Measurements from ENCODE around the gene RASSF4. TPM values are rescaled to one million over a fixed set of nuclear protein-coding genes. Genes with fewer than 3 reads are reported as not detected.

The RASSF4 gene
- total RNA-seq, 1 donor from 2014 or later, result 67.6 TPM

DNA sequence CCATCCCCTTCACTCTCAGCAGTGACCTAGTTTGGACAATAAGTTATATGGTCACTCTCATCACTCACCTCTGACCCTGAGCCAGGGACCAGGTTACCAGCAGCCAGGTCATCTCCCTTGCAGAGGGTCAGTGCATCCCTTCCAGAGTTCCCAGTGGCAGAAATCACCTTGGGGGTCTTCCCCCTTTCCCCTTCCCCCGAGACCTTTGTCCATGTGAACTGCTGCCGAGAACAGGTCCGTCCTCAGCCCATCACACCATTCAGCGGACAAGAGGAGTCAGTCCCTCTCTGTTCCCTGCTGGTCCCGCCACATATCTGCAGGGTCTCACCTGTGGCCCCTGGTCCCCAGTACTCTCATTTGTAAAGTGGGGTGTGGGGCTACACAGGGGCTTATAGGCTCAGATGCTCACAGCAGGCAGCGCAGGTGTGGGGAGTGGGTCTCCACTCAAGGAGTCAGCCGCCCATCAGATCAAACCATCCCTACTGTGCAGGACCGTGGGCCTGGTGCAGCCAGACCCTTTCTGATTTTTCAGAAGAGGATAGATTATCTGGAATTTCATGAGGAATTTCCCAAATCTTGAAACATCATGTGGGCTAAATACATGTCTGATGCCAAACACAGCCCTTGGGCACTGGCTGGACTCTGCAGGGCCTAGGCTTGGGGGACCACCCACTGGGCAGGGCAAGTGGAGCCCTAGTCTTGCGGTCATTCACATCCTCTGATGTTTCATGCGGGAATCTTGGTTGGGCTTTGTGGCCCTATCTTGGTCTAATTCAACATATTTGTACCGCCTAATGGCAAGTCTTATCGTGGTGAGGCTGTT lies 12.5 kb downstream of the RASSF4 start:
- TF ChIP-seq, protein P1, sequence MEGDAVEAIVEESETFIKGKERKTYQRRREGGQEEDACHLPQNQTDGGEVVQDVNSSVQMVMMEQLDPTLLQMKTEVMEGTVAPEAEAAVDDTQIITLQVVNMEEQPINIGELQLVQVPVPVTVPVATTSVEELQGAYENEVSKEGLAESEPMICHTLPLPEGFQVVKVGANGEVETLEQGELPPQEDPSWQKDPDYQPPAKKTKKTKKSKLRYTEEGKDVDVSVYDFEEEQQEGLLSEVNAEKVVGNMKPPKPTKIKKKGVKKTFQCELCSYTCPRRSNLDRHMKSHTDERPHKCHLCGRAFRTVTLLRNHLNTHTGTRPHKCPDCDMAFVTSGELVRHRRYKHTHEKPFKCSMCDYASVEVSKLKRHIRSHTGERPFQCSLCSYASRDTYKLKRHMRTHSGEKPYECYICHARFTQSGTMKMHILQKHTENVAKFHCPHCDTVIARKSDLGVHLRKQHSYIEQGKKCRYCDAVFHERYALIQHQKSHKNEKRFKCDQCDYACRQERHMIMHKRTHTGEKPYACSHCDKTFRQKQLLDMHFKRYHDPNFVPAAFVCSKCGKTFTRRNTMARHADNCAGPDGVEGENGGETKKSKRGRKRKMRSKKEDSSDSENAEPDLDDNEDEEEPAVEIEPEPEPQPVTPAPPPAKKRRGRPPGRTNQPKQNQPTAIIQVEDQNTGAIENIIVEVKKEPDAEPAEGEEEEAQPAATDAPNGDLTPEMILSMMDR (IDR thresholded peaks at IDR 0.05; ENCODE audit: insufficient read depth, low read length, poor library complexity, severe bottlenecking), result no peak
- no peak for DNase-seq (ENCODE audit: low read depth)
- Histone ChIP-seq H3K4me3 (ENCODE audit: low read depth, low read length) (no peak overlapping the region), H3K27me3 (ENCODE audit: control insufficient read depth, insufficient read depth, low read length) (no peaks in the 10 kb centered on the region), H3K36me3 (ENCODE audit: control insufficient read depth, insufficient read depth, low read length) (no peaks in the 10 kb centered on the region)

DNA sequence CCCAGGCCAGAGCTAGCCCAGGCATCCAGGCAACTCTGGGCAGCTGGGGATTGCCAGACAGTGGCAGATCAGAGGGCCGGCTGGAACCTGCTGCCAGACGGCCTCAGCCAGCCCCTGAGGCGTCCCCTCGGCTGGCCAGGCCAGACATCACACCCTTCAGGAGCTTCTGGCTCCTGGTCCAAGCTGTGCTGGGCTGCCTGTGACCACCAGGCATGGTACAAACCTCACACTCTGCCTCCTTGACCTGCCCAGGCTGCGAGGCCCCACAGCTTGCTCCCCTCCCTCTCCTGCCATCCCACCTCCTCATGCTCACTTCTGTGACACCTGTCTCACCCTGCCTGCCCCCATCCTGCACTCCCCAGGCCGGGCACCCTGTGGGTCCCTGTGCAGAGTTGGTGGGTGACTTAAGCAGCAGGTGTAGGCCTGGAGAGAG lies 13.3 kb downstream of the RASSF4 start:
- H3K36me3 ChIP-seq (ENCODE audit: control insufficient read depth, insufficient read depth, low read length), result no peaks in the 10 kb centered on the region
- H3K27me3 ChIP-seq (ENCODE audit: control insufficient read depth, insufficient read depth, low read length), result no peaks in the 10 kb centered on the region
- DNase-seq (ENCODE audit: low read depth), result no peak
- H3K4me3 ChIP-seq (ENCODE audit: low read depth, low read length), result no peak overlapping the region
- TF ChIP-seq, protein P1 (IDR thresholded peaks at IDR 0.05; ENCODE audit: insufficient read depth, low read length, poor library complexity, severe bottlenecking), result no peak

DNA sequence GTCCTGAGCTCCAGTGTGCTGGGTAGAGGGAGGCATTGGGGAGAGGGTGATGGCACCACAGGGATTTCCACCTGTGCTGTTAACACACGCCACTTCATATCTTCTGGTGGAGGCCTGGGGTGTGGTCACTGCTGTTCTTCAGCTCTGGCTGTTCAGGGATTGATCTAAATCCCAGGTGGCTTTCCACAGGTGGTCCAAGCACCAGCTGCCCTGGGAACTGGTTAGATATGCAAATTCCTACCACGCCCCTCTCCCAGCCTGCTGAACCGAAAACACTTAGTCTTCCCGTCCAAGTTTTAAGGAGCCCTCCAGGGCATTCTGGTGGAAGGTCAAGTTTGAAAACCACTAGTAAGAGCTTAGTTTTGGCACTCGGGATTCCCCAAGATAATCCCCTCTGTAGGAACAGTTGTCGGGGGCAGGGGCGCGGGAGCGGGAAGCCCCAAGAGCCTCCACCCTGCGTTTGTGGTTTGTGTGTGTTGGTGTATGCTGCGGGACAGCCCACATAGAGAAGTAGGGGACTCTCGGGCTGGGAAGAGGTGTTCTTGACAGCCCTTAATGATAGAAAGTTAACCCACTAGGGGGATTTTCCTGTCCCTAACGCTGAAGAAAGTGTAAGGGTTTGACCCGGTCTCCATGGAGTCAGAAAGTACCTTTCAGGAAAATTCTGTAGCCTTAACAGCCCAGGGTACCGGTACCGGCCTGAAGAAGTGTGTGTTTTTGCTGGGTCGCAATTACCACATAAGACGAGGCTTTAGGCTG lies 13.9 kb downstream of the RASSF4 start:
- no peak for DNase-seq (ENCODE audit: low read depth)
- TF ChIP-seq, protein P1 (IDR thresholded peaks at IDR 0.05; ENCODE audit: insufficient read depth, low read length, poor library complexity, severe bottlenecking), result no peak
- H3K27me3 ChIP-seq (ENCODE audit: control insufficient read depth, insufficient read depth, low read length), result no peaks in the 10 kb centered on the region
- H3K4me3 ChIP-seq (ENCODE audit: low read depth, low read length), result no peak overlapping the region
- H3K36me3 ChIP-seq (ENCODE audit: control insufficient read depth, insufficient read depth, low read length), result no peaks in the 10 kb centered on the region

- DNase-seq (ENCODE audit: low read depth), result no peak
- TF ChIP-seq, protein P1 (IDR thresholded peaks at IDR 0.05; ENCODE audit: insufficient read depth, low read length, poor library complexity, severe bottlenecking), result no peak
- Histone ChIP-seq H3K36me3 (ENCODE audit: control insufficient read depth, insufficient read depth, low read length) (no peaks in the 10 kb centered on the region), H3K27me3 (ENCODE audit: control insufficient read depth, insufficient read depth, low read length) (no peaks in the 10 kb centered on the region), H3K4me3 (ENCODE audit: low read depth, low read length) (no peak overlapping the region)
Observed at GRCh38 chr10:44974082-44974627, 14.6 kb downstream of the RASSF4 start.

- Histone ChIP-seq H3K27me3 (ENCODE audit: control insufficient read depth, insufficient read depth, low read length) (no peaks in the 10 kb centered on the region), H3K4me3 (ENCODE audit: low read depth, low read length) (no peak overlapping the region), H3K36me3 (ENCODE audit: control insufficient read depth, insufficient read depth, low read length) (no peaks in the 10 kb centered on the region)
- TF ChIP-seq, protein P1 (IDR thresholded peaks at IDR 0.05; ENCODE audit: insufficient read depth, low read length, poor library complexity, severe bottlenecking), result peak; percentile 51
- DNase-seq (ENCODE audit: low read depth), result no peak
Observed at GRCh38 chr10:44974628-44975430, 15.2 kb downstream of the RASSF4 start.
